COLO668 (cell line): ENCODE measurements around the gene SFTPD.
"Not testable (repeated sequence)": the region's sequence is repeated elsewhere in the genome, so short reads cannot be mapped to it uniquely, and the experiment has no call there.

Source experiments
- DNase-seq: peaks from one replicate; lab custom pipeline; 2025; ENCODE audit not compliant: unreplicated experiment; lab: John Stamatoyannopoulos, UW

SFTPD gene

DNA sequence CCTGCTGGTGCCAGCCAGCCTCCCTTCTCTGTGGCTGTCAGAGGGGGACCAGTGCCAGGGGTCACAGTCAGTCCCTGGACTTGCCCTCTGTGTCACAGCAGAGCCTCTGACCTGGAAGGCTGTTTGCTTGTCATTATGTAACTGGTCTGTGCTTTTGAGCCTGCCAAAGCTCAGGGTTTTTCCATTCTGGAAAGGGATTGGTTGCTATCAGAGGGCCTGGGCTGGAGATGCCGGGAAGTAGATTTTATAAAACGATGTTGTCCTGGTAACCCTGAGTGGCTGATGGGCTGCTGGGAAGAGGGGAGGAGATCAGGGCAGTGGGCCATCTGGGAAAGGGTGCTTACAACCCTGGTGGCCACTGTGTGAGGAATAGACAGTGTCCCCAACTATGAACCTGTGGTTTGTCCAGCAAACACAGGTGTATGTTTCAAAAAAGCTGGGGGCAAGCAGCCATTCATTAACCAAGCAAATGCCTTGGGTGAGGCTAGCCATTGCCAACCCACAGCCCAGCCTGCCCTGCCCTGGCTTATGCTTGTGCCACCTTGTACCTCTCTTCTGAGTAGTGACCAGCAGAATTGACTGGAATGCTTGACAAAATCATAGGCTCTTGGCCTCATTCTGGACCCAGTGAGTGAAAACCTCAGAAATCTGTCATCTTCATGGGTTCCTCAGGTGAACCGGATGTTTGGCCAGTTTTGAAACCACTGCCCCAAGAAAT is 21.6 kb downstream of the SFTPD start:
- DNase-seq = no peak

DNA sequence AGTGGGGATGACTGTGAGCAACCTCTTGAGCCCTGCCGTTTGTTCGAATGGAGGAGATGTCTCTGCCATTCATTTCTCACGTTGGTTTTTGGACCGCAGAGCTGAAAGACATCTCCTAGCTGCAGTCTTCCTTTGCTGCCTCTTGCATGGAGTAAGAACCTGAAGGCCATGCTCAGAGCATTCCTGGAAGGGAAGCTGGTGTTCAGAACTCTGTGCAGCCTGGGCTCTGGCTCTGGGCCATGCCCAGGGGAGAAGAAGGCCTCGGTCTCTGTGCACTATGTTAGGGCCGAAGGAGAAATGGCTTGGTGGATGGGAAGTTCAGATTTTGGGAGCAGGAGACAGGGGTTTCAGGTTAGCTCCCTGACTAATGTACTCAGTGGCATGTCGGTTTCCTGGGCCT is 22.9 kb downstream of the SFTPD start:
- DNase-seq = no peak

GRCh38 chr10:79925614-79926013 is 23.3 kb downstream of the SFTPD start:
- no peak for DNase-seq

DNA sequence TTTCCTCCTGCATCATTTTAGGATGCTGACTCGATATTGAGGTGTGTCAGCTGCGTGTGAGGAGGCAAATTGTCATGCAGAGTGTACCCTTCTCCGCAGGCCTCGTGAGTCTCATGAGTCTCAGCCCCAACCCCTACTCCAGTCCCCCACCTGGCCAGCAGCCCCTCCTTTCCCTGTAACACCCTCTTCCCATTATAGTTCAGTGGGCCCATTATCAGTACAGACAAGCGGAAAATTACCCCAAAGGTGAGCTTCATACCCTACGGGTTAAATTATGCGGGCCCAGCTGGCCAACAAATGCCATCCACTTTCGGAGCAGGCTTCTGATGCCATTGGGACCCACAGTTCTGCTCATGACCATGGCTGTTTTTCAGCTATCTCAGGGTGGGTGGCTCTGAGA is 25.2 kb downstream of the SFTPD start:
- no peak for DNase-seq

- no peak for DNase-seq
These were observed 25.8 kb downstream of the SFTPD start for GRCh38 chr10:79923145-79923544.

GRCh38 chr10:79922011-79922412 is 26.9 kb downstream of the SFTPD start:
- not testable (repeated sequence) for DNase-seq

- not testable (repeated sequence) for DNase-seq
These were observed 33.1 kb downstream of the SFTPD start for GRCh38 chr10:79915838-79916237.

DNA sequence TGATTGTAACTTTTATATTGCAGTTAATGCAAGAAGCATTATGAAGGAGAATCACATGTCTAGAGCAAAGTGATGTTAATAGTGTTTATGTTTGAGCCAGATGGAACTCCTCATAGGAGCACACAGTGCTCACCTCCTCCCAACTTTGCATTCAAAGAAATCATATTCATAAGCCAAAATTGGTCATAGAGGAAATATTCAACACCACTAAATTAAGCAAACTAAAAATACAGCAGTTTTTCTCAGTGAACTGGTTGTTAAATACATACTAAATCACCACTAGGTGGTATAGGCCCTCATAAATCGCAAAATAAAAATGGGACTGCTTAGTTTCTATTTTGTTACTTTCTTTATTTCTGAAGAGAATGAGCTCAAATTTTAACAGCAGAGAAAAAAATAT is 34.4 kb downstream of the SFTPD start:
- not testable (repeated sequence) for DNase-seq

- DNase-seq = no peak
These were observed 38.1 kb downstream of the SFTPD start for GRCh38 chr10:79910836-79911235.

DNA sequence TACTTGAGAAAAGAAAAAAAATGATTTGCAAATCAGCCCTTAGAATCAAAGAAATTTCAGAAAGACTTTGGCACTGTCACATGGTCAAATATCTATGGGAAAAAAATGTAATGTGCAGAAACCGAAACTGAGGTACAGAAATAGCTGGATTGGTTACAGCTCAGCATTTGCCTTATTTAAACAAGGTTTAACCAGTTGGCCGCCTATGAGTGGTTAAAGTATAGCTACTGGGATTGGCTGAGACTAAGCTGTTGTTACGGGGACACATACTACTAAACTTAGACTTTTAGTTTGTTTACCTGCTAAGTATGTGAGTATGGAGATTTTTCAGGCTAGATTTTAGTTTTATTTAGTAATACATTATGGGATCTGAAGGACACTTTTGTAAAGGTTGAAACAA is 38.6 kb downstream of the SFTPD start:
- no peak for DNase-seq

- no peak for DNase-seq
These were observed 43.3 kb downstream of the SFTPD start for GRCh38 chr10:79905322-79906314.

- peak; percentile 44 for DNase-seq
These were observed 44.1 kb downstream of the SFTPD start for GRCh38 chr10:79904671-79905321.

DNA sequence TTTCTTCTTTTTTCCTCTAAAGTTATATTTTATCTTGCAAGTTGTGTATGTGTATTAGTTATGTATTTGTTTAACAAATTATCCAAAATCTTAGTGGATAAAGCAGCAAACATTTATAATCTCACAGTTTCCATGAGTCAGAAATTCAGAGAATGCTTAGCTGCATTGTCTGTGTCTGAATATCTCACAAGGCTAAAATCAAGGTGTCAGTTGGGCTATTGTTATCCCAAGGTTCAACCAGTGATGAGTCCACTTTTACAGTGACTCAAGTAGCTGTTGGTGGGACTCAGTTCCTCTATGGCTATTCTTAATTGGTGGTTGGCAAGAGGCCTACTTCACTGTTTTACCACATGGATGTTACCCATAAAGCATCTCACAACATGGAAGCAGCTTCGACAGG is 47.3 kb downstream of the SFTPD start:
- not testable (repeated sequence) for DNase-seq

DNA sequence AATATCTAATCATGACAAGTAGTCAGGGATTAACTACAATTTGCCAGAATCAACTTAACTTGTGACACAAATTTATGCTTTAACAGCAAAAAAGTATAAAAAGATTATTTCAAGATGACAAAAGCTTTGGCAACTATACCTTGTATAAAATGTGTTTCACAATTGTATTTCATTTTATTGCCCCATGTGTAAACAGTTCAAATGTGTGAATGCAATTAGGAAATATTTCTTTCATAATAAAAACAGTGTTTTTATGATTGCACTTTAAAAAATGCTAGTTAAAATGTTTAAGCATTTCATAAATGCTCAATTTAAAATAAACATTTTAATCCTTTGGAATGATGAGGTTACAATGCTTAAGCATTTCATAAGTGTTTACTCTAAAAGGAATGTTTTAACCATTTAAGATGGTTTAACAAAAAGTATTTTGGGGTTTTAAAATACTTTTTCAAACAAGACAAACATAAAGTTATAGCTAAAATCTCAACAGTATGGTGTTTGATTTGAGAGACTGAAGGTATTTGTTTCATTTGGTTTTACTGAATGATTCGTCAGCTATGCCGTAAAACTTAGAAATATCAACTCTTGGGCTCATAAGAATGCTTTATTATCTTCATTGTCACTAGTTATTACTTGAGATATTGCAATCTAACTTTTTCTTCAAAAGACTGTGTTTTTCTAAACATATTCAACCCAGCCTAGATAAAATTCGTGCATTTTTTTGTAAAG is 50.1 kb downstream of the SFTPD start:
- DNase-seq = no peak

DNA sequence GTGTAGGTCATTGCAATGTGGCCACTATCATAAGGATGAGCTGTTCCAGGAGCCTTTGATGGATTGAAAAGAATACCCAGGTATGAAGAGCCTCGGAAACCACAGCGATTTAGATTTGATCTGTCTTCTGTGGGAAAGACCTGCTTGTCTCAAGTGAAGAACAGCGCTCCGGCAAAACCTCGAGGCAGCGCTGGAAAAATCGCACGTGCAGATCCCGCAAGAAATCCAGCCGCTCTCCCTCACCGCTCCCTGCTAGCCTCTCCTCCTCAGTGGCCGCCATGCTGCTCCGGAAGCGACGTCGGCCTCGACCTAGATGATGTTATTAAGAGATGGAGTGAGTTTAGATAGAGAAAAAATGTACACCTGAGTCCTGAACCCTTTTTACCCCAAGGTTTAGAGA is 56.0 kb downstream of the SFTPD start:
- not testable (repeated sequence) for DNase-seq

- no peak for DNase-seq
These were observed 58.4 kb downstream of the SFTPD start for GRCh38 chr10:79890469-79890868.

- not testable (repeated sequence) for DNase-seq
These were observed 59.9 kb downstream of the SFTPD start for GRCh38 chr10:79888984-79889383.
